Astrocyte of the cerebellum (primary cell): ENCODE data around the gene CFAP45.
A peak's percentile ranks its signal among the peaks of the same experiment; 100 is the strongest.

ENCODE experiments used
- DNase-seq: peaks from one replicate; pipeline ENCODE4 v3.0.0-alpha.2; 2011; ENCODE audit warnings: low read depth
- H3K4me3 ChIP-seq: 2 replicates; pipeline ENCODE4 v1.5.1; 2011; ENCODE audit warnings: mild to moderate bottlenecking, low read depth, low read length, moderate library complexity
- CTCF ChIP-seq: IDR thresholded peaks from 2 replicates; pipeline ENCODE4 v1.5.1; 2012; ENCODE audit warnings: low read length, low read depth, moderate library complexity, mild to moderate bottlenecking; ENCODE audit errors: missing control alignments
- in situ Hi-C: cut with HindIII; loops from 2 replicates; pipeline ENCODE4 v1.10.0; 2017; ENCODE audit warnings: low sequenced_read_pairs

Gene CFAP45

GRCh38 chr1:159895286-159895685, 4.7 kb downstream of the CFAP45 start:
- no peak overlapping the region for H3K4me3 ChIP-seq
- DNase-seq = no peak
- in situ Hi-C loops = no loop called here
- no peak for TF ChIP-seq CTCF

- in situ Hi-C loops = loop anchor here (5.0 kb wide), 1 partner anchor 96 kb away; no protein-coding TSS in a partner anchor
- no peak for DNase-seq
- H3K4me3 ChIP-seq = no peak overlapping the region
- no peak for TF ChIP-seq CTCF
Measured at GRCh38 chr1:159892944-159893343, 7.0 kb downstream of the CFAP45 start.

- no peak overlapping the region for H3K4me3 ChIP-seq
- DNase-seq = peak; percentile 79
- peak; percentile 97 for TF ChIP-seq CTCF
- in situ Hi-C loops = loop anchor here (5.0 kb wide), 1 partner anchor 94 kb away; no protein-coding TSS in a partner anchor
Measured at GRCh38 chr1:159891275-159892157, 8.4 kb downstream of the CFAP45 start.

GRCh38 chr1:159890390-159890789, 9.6 kb downstream of the CFAP45 start:
- in situ Hi-C loops = loop anchor here (5.0 kb wide), 1 partner anchor 93 kb away; no protein-coding TSS in a partner anchor
- no peak for TF ChIP-seq CTCF
- no peak overlapping the region for H3K4me3 ChIP-seq
- no peak for DNase-seq

GRCh38 chr1:159889821-159890252, 10.1 kb downstream of the CFAP45 start:
- peak; percentile 87 for DNase-seq
- no peak for TF ChIP-seq CTCF
- in situ Hi-C loops = loop anchor here (5.0 kb wide), 1 partner anchor 93 kb away; no protein-coding TSS in a partner anchor

GRCh38 chr1:159889202-159889601, 10.8 kb downstream of the CFAP45 start:
- in situ Hi-C loops = no loop called here

More at GRCh38 chr1:159889821-159890252, 10.1 kb downstream of the CFAP45 start:
- H3K4me3 ChIP-seq = no peak overlapping the region

More at GRCh38 chr1:159889202-159889601, 10.8 kb downstream of the CFAP45 start:
- DNase-seq = no peak
- TF ChIP-seq CTCF = no peak
- H3K4me3 ChIP-seq = no peak overlapping the region
